ENCODE data around the gene ZNF48.
"Not testable (repeated sequence)": the region's sequence is repeated elsewhere in the genome, so short reads cannot be mapped to it uniquely, and the experiment has no call there.

ZNF48 gene

DNA sequence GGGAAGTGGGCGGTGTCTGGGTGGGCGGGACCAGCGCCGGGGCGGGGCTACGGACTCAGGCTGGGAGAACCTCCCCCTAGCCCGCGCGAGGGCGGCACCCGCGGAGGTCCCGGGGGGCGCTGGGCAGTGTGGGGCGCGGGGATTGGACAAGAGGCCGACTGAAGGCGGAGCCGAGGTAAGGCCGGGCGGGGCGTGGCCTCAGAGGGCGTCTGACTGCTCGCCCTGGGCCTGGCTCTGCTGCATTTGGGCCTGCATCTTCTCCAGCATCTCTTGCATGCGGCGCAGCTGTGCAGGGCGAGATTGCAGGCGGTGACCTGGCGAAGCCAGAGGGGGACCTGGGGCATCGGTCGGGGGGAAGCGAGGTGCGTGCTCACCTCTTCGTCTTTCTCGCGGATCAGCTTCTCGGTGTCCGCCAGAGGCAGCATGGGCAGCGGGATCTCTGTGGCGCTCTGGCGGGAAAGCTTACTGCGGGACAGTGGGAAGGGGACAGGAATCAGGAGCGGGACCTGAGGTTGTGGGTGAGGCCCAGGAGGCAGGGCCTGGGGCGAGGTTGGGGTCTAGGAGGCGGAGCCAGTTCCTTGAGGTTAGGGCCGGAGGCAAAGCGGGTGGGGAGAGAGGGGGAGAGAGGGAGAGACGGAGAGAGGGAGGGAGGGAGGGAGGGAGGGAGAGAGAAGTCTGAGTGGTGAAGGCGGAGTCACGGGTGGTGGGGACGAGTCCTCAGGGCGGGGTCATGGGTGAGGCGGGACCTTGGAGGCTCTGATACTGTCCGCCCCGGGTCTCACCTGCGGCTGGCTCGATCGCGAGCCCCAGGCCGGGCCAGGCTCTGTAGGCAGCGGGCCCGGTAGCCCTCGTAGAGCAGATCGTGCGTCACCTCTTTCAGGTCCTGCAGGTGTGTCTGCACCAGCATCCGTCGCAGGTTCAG lies 16.7 kb upstream of the ZNF48 start:
- peak; percentile 98 for DNase-seq (ENCODE audit: low read depth in 2 of 2)

DNA sequence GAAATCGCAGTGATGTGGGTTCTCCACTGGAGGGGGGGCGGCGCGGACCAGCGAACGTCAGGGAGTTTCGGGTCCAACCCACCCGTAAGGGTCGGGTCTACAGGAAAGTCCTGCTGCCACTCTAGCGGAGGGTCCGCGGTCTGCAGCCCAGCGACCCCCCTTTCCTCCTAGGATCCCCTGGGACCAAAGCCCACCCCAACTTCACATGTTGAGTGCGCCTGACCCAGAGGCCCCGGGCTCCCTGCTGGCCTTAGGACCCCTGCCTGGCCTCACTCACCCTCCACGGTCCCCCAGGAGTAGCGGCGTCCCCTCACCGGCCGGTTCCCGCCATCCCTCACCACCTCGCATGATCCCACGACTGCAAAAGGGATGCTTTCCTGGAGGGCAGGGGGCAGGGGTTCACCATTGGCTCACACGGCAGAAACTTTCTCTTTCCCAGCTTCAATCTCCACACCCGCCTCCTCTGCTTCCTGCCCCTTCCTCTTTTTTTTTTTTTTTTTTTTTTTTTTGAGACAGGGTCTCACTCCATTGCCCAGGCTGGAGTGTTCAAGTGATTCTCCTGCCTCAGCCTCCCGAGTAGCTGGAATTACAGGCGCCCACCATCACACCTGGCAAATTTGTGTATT lies 15.9 kb upstream of the ZNF48 start:
- DNase-seq (ENCODE audit: low read depth in 2 of 2): no peak

DNA sequence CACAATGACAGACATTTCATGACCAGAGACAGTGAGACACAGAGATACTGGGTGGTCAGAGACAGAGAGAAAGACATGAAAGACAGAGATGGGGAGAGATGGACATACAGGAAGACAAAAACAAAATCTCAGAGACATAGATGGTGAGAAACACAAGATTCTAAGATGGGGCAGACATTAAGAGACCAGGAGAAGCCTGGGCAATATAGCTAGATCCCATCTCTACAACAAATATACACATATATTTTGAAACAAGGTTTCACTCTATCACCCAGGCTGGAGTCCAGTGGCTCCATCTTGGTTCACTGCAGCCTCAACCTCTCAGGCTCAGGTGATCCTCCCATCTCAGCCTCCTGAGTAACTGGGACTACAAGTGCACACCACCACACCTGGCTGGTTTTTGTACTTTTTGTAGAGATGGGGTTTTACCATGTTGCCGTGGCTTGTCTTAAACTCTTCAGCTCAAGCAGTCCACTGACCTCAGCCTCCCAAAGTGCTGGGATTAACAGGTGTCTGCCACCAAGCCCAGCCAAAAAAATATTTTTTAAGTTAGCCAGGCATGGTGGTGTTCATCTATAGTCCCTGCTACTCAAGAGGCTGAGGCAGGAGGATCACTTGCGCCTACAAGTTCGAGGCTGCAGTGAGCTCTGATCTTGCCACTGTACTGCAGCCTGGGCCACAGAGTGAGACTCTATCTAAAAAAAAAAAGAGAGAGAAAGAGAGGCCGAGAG lies 15.0 kb upstream of the ZNF48 start:
- no peak for DNase-seq (ENCODE audit: low read depth in 2 of 2)

DNA sequence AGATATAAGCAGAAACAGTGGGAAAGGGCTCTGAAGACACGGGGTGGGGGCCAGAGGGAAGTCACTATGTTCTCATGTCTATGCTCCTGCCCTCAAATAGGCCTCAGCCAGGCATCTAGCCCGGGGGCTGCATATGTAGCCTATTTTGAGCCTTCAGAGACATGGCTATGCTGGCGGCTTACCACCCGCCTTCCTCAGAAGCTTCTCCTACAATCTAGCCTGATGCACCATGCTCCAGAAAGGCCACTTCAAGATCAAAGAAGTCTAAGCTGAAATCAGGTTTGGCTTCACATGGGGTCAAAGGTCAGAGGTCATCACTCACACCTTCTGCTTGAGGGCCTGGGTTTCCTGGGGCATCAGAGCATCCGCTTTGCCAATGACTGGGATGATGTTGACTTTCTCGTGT lies 14.4 kb upstream of the ZNF48 start:
- DNase-seq (ENCODE audit: low read depth in 2 of 2): no peak

DNA sequence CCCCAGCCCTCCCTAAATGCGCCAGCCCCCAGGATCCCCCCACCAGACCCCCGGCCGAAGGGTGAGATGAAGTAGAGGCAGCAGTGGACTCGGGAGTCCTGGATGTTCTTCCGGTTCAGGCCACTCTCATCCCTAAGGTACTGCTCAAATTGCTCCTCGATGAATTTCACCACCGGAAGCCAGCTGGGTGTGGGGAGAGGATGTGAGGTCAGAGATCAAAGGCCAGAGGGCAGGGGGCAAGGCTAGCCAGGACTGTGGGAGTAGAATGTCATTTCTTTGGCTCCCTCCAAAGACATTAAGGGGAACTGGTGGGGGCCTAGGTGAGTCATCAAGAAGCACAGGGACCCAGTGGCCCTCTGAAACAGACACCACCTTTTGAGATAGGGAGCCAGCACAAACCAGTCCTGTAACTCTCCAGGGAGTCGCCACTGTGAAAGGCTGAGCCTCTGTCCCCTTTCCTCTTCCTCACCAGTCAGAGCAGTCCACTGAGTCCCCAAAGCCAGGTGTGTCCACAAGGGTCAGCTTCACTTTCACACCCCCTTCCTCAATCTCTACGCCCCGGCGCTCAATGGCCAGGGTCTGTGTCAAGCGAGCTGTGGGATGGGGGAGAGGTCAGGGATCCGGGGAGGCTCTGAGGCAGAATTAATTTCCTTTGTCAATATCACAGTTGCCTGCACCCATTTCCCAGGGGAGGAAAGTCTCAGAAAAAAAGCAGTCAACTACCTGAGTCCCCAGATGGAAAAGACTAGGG lies 13.8 kb upstream of the ZNF48 start:
- no peak for DNase-seq (ENCODE audit: low read depth in 2 of 2)

DNA sequence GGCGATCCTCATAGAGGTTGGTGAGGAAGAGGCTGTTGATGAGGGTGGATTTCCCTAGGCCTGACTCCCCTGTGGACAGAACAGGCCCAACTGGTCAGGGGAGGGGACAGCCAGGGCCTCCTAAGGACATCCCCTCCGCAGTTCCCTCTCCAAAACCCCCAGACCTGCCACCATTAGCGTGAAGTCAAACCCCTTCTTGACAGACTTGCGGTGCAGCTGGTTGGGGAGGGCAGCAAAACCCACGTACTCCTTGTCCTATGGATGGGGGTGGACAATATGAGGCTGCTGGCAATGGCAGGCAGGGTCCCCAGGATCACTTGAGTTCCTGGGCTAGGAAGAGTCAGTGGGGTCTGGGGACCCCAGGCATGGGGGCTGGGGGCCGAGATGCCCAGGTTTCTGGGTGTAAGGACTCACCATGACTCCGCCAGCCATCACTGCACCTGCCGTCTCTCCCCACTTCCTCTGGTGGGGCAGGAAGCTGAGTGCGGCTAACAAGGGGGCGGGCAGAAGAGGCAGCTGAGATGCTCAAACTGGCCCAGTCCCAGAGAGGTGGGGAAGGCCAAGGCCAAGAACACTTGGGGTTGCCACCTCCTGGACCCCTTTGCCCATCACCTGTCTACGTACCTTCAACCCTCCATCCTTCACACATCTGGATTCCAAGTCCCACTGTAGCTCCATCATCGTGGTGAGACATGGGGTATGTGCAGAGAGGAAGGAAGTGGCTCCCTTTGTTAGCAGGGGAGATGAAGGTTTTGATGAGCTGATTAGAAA lies 12.9 kb upstream of the ZNF48 start, which contains the start of gene SEPTIN1:
SEPTIN1 (minus strand) TSS at position 451 of the 771 bp plus-strand sequence; CDS start at position 432, 19 bp downstream.
- DNase-seq (ENCODE audit: low read depth in 2 of 2): peak; percentile 50 to 67

DNA sequence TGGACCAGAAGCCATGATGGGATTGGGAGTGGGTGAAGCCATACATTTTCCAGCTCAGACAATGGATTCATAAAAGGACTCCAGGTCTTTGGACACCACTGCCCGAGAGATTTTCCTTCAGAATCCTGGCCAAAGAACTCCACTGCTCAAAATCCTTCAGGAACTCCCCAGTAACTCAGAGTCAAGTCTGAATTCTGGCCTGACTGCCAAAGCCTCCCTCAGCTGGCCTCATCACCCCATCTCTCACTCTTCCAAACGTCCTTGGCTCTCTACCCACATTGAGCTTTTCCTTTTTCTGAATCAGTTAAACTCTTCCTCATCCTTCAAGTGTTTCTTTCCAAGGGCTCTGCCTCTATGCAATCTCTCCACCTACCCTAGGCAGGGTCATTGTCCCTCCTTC lies 11.7 kb upstream of the ZNF48 start:
- DNase-seq (ENCODE audit: low read depth in 2 of 2): no peak

DNA sequence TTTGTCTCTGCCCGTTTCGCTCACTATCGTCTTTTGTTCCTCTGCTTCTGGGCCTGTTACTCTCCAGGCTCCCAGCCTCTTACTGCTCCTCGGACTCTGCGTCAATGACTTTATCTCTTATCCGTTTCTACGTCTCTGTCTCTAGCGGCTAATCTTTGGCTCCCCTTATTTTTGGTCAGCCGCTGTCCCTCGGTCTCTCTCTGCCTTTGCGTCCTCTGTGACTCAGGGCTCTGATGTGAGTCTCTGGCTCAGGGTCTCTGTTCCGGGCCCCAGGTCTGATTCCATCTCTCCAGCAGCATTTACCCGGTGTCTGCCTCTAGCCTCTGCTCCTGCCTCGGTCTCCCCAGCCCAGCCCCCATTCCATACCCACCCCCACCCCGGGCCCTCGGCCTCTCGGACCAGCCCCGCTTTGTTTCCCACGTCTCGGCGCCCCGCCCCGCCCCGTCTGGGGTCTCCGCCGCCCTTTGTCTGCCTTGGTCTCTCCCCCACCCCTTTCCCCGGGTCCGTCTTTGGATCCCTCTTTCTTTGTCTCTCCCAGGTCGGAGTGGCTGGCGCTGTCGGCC lies 547 bp upstream of the ZNF48 start:
- DNase-seq (ENCODE audit: low read depth in 2 of 2): no peak

DNA sequence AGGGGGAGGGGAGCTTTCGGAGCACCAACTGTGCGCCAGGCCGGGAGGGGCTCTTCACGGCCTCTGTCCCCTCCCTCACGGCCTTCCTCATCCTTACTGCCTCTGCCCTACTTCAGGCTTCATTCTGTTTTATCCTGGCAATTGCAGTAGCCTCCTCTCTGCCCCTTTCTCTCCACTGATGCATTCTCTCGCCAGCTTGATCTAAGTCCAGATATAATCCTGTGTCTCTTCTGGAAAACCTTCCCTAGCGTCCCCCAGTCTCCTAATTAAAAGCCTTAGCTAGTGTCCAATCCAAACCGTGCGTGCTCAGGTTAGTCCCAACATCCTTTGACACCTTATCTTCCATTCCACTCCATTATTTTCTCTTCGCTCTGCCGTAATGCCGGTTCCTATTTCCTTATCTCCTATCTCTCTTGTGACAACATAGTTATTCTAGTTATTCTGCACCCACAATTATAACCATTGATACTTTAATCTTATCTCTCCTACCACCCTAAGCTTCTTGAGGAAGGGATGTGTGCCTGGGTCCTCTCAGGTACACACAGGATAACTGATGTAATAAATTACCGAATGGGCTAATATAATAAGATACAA lies 869 bp downstream of the ZNF48 start:
- no peak for DNase-seq (ENCODE audit: low read depth in 2 of 2)

DNA sequence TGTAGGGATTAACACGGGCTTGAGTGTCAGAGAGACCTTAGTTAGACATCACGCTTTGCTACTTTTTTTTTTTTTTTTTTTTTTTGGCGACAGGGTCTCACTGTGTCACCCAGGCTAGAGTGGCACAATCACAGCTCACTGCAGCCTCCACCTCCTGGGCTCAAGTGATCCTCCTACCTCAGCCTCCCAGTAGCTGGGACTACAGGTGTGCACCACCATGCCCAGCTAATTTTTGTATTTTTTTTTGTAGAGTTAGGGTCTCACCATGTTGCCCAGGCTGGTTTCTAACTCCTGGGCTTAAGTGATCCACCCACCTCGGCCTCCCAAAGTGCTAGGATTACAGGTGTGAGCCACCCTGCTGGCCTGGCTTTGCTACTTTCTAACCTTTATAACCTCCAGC lies 1.4 kb downstream of the ZNF48 start:
- not testable (repeated sequence) for DNase-seq (ENCODE audit: low read depth in 2 of 2)

DNA sequence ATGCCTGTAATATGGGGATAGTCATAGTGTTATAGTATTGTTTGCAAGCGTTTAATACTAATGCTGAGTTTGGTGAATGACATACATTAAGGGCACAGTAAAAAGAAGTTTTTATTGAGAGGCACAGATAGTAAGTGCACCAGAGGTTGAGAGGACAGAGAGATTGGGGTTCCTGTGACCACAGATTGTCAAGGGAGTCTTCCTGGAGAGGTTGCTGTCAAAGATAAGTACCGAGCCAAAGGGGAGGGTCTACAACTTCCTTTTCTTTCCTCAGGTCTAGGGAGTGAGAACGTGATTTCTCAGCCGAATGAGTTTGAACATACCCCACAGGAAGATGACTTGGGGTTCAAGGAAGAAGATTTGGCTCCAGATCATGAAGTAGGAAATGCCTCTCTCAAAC lies 1.8 kb downstream of the ZNF48 start:
- no peak for DNase-seq (ENCODE audit: low read depth in 2 of 2)

DNA sequence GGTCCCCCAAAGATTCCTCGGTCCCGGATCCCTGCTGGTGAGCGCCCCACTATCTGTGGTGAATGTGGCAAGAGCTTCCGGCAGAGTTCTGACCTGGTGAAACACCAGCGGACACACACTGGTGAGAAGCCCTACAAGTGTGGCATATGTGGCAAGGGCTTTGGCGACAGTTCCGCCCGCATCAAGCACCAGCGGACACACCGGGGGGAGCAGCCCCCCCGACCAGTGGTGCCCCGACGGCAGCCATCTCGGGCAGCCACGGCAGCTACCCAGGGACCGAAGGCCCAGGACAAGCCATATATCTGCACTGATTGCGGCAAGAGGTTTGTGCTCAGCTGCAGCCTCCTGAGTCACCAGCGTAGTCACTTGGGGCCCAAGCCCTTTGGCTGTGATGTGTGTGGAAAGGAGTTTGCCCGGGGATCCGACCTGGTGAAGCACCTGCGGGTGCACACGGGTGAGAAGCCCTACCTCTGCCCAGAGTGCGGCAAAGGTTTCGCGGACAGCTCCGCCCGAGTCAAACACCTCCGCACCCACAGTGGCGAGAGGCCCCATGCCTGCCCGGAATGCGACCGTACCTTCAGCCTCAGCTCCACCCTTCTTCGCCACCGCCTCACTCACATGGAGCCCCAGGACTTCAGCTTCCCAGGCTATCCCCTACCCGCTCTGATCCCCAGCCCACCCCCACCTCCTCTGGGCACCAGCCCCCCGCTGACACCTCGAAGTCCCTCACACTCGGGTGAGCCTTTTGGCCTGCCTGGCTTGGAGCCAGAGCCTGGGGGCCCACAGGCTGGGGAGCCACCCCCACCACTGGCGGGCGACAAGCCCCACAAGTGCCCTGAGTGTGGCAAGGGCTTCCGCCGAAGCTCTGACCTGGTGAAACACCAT lies 2.8 kb downstream of the ZNF48 start:
- no peak for DNase-seq (ENCODE audit: low read depth in 2 of 2)

DNA sequence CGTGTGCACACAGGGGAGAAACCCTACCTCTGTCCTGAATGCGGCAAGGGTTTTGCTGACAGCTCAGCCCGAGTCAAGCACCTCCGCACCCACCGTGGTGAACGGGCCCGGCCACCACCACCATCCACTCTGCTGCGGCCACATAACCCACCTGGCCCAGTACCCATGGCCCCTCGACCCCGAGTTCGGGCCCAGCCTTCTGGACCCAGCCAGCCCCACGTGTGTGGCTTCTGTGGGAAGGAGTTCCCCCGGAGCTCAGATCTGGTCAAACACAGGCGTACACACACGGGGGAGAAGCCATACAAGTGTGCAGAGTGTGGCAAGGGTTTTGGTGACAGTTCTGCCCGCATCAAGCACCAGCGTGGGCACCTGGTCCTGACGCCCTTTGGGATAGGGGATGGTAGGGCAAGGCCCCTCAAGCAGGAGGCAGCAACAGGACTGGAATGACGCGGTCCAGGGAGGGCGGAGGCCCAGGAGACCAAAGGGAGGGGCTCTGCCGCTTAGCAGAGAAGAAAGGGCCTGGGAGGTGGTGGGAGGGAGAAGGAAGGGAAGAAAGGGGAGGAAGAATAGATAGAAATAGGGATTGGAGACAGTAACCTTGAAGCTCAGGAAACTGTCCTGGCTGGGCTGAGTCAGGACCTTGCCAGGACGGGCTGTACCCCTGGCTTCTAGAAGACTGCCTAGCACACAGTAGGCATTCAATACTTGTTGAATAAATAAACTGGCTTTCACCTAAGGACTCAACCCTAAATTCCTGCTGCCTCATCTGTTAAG lies 3.6 kb downstream of the ZNF48 start:
- no peak for DNase-seq (ENCODE audit: low read depth in 2 of 2)

DNA sequence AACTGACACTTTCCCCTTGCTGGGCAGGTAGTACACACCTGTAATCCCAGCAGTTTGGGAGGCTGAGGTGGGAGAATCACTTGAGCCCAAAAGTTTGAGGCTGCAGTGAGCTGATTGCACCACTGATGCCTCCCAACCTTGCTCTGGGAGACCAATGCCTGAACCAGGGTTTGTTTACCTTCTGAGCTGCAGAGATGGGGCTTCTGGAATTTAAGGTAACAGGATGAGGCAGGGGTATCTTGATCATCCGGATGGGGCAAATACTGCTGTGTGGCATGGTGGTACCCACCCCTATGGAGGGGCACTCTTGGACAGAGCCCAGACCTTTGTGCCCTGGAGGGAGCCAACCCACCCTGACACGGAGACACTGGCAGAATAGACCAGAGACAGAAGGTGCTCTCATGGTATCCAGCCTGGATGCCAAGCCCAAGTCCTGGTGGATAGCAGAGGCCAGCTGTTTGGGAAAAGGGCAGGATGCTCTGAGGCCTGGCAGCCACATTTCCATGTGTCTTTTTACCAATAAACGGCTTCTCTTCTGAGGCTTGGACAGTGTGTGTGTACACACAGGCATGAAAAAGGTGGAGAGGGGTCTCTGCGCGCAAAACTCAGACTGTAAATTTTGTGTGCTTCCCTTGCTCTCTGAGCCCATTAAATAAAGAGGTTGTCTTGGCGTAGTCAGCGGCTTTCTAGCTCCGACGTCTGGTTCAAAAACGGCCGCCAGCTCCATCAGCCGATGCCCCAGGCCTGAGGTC lies 4.4 kb downstream of the ZNF48 start:
- DNase-seq (ENCODE audit: low read depth in 2 of 2): no peak

DNA sequence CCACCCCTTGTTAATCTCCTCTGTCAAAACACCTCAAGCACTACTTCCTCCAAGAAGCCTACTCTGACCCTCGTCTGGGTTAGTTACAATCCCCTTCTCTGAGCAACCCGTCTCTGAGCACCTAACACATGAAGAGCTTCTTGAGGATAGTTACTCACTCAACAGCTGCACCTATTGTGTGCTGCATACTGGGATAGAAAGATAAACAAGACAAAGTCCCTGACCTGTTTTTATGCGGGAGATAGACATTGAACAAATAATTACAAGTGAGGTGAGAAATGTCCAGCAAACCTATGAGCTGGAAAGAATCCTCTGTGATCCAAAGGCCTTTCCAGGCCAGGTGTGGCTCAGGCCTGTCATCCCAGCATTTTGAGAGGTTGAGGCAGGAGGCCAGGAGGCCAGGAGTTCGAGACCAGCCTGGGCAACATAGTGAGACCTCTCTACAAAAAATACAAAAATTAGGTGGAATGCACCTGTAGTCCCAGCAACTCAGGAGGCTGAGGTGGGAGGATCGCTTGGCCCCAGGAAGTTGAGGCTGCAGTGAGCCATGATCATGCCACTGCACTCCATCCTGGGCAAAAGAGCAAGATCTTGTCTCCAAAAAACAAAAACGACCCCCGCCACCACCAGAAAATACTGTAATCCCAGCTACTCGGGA lies 6.7 kb downstream of the ZNF48 start:
- DNase-seq (ENCODE audit: low read depth in 2 of 2): no peak

DNA sequence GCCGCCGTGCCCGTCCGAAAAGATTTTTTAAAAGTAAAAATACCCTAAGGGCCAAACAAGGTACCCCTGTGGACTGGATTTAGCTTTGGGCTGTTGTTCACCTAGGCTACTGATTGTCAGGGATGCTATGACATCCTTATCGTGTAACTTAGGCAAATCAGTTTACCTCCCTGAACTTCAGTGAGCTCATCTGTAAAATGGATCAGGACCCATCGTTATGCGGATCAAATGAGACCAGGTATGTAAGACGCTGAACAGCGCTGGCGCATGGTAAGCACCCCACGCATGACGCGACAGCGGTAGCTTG lies 11.5 kb downstream of the ZNF48 start:
- DNase-seq (ENCODE audit: low read depth in 2 of 2): no peak

DNA sequence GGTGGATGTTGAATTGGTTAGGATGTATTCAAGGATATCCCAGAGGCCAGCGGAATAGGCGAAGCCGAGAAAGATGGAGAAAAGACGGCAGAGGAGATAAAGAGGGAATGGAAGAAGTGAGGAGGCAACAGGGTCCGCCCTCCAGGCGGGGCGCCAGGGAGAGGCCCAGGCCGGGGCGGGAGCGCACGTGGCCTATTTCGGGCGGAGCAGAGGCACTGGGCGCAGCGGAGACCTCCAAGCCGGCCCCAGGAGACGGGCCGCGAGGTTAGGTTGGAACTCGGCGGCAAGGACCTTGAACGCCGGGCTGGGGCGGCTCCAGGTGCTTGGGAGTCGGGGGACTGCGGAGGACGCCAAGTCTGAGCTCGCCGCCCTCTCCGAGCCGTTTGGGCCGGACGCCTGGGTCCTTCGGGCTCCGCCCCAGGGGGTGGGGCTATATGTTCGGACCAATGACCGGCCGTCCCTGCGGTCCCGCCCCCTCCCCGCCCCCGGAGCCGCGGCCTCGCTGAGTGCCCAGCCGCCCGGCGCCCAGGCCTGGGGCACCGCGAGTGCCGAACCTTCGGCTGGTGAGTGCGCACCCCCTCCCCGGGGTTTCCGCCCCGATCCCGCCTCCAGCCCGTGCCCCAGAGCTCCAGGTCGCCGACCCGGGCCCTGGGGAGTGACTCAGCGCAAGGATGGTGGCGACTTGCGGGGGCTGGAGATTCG lies 12.0 kb downstream of the ZNF48 start, which contains the start of gene ZNF771:
ZNF771 (plus strand) TSS at position 505 of the 702 bp plus-strand sequence. CDS start 448 bp downstream, outside the sequence.
- peak; percentile 77 to 85 for DNase-seq (ENCODE audit: low read depth in 2 of 2)
